GM12873 (cell line): ENCODE data around the gene IGSF3.

Experiments used
- CTCF ChIP-seq: IDR thresholded peaks from 2 replicates; pipeline ENCODE4 v1.5.1; 2012; ENCODE audit warnings: low read depth, mild to moderate bottlenecking, moderate library complexity, low read length, control low read depth; ENCODE audit not compliant: insufficient read depth; ENCODE audit errors: missing control alignments

Gene IGSF3

GRCh38 chr1:116678732-116679090 is 11.2 kb upstream of the IGSF3 start:
- no peak for TF ChIP-seq CTCF

GRCh38 chr1:116677474-116678062 is 10.0 kb upstream of the IGSF3 start:
- TF ChIP-seq CTCF = no peak

GRCh38 chr1:116676291-116676690 is 8.8 kb upstream of the IGSF3 start:
- TF ChIP-seq CTCF = no peak

GRCh38 chr1:116674751-116675150 is 7.2 kb upstream of the IGSF3 start:
- TF ChIP-seq CTCF = no peak

- no peak for TF ChIP-seq CTCF
Observed at GRCh38 chr1:116674011-116674531, 6.5 kb upstream of the IGSF3 start.

- no peak for TF ChIP-seq CTCF
Observed at GRCh38 chr1:116671912-116672311, 4.4 kb upstream of the IGSF3 start.

GRCh38 chr1:116671072-116671760 is 3.7 kb upstream of the IGSF3 start:
- TF ChIP-seq CTCF = no peak
